Hindlimb muscle (tissue), 1 donor: ENCODE results near the gene TRIM6. TPM values are rescaled to one million over a fixed set of nuclear protein-coding genes. Genes with fewer than 3 reads are reported as not detected.
A peak's percentile ranks its signal among the peaks of the same experiment; 100 is the strongest.
"Not testable (repeated sequence)": the region's sequence is repeated elsewhere in the genome, so short reads cannot be mapped to it uniquely, and the experiment has no call there.

Experiments
- DNase-seq: peaks from one replicate; pipeline ENCODE4 v3.0.0-alpha.2; 2013
- polyA plus RNA-seq: library from polyadenylated mRNA; unstranded; fragments of 120-200 nt; gene quantifications from one replicate; pipeline ENCODE4 v1.2.1, GENCODE V29; 2013; ENCODE audit not compliant: insufficient read length

TRIM6 gene
- polyA plus RNA-seq, 1 donor = 1.1 TPM

GRCh38 chr11:5604896-5605295 lies 8.5 kb downstream of the TRIM6 start:
- no peak for DNase-seq

GRCh38 chr11:5605849-5606248 lies 9.4 kb downstream of the TRIM6 start:
- no peak for DNase-seq

DNA sequence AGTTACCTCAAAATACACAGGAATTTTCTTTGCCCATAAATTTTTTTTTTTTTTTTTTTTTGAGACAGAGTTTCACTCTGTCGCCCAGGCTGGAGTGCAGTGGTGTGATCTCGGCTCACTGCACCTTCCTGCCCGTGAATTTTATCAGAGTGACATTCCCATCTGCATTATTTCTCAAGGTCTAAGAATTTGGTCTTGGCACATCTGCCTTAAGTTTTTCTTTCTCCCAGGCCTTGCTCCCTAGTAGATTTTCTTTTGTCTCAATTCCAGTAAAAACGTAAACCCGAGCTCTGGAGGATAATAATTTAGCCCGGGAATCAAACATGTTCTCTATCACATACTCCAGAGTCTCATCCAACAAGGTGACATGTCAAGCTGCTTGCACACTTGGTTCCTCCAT lies 12.4 kb downstream of the TRIM6 start:
- DNase-seq = no peak

- DNase-seq = no peak
These were observed 14.0 kb downstream of the TRIM6 start for GRCh38 chr11:5610446-5610845.

- DNase-seq = no peak
These were observed 15.2 kb downstream of the TRIM6 start for GRCh38 chr11:5611627-5612026.

- no peak for DNase-seq
These were observed 22.4 kb downstream of the TRIM6 start for GRCh38 chr11:5618807-5619206.

DNA sequence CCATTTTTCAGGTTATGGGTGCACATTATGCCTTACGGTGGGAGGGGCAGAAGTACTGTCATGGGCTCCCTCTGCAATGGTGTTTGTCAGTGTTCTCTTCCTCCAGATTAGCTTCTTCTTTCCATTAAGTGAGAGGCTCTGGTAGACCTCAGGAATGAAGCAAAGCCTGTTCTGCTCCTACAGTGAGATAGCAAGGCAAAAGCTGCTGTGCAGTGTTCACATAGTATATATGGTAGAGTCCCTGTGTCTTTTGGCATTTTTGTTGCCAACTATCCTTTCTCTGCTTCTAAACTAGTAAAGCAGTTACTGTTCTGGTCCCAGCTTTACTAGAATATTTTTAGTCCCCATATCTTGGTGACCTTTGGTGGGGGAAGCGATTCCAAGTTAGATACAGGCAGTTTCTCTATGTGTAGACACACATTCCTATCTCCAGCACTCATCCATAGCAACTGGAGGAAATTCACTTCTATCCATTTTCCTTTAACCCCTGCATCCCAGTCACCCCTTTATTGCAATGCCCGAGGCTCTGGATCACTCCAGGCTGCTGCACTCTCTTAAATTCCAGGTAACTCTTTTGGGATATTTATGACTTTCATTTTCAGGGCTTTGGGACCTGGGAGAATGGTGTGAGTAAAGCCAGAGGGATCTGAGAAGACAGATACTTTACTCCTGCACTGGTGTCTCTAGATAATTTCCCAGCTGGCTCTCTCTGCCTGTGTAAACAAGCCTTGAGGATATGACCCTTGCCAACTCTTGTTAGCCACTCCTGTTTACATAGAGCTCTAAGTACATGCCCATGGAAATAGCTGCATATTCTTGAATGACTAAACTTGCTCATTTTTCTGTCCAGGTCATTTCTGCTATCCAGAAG lies 24.4 kb downstream of the TRIM6 start:
- no peak for DNase-seq

DNA sequence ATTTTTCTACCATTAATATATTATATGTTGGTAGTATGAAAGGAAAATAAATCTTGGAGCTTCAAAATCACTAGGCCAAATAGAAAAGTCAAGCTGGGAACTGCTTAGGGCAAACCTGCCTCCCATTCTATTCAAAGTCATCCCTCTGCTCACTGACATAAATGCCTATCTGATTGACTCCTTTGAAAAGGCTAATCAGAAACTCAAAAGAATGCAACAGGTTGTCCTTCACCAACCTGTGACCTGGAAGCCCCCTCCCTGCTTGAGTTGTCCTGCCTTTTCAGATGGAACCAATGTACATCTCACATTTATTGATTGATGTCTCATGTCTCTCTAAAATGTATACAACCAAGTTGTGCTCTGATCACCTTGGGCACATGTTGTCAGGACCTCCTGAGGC lies 25.1 kb downstream of the TRIM6 start:
- no peak for DNase-seq

GRCh38 chr11:5622802-5623201 lies 26.4 kb downstream of the TRIM6 start:
- DNase-seq = no peak

- peak; percentile 79 for DNase-seq
These were observed 28.2 kb downstream of the TRIM6 start, which contains the start of gene TRIM34 for GRCh38 chr11:5624489-5625279. TRIM34 (plus strand) TSS chr11:5625001; CDS start chr11:5632332, 7,331 bp downstream.

GRCh38 chr11:5625281-5625680 lies 28.8 kb downstream of the TRIM6 start:
- DNase-seq = no peak

DNA sequence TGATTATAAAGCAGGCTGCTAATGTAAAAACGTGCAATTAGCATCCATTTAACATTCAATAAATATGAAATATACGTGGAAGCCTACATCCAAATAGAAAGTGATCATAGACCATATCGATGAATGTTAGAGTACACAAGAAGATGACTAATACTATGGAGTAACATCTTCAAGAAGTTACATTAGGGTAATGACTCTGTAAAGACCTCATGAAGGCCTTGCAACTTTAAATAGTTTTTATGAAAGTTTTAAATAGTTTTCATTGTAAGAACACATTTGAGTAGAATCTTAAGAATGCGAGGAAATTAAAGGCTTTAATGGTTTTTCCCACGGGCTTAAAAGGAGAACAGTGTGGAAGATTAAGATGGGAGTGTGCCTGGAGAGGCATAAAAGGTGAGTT lies 29.8 kb downstream of the TRIM6 start:
- DNase-seq = no peak

DNA sequence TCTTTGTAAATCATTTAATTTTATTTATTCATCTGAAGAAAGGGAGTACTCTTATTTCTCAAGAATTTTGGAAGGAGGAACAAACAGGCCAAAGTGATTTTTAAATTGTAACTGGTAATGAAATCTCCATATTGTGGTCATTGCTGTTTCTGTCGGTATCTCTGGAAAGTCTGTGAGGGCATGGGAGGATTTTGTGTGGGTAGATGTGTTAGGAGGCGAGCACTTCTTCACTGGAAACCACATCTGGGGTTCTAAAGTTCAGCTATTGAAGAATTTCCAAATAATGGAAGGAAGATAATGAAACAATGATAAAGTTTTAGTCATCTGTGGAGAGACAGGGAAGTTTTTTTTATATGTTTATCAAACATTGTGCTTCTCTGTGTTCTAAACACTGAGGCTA lies 35.0 kb downstream of the TRIM6 start:
- DNase-seq = no peak

DNA sequence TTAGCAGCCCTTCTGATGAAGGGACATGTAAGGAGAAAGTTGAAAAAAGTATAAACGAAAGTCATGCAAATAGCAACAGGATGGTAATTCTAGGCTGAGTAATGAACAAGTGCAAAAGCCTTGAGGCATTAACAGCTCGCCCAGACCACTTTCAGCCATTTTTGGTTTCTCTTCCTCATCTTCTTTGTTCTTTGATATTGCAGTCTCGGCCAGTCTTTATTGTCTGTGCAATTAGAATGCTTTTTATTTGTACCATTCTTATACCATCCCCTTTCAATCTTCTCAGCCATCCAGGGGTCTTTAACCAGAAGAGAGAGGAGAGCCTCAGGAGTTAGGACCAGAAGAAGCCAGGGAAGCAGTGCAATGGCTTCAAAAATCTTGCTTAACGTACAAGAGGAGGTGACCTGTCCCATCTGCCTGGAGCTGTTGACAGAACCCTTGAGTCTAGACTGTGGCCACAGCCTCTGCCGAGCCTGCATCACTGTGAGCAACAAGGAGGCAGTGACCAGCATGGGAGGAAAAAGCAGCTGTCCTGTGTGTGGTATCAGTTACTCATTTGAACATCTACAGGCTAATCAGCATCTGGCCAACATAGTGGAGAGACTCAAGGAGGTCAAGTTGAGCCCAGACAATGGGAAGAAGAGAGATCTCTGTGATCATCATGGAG lies 35.7 kb downstream of the TRIM6 start:
- DNase-seq = no peak

DNA sequence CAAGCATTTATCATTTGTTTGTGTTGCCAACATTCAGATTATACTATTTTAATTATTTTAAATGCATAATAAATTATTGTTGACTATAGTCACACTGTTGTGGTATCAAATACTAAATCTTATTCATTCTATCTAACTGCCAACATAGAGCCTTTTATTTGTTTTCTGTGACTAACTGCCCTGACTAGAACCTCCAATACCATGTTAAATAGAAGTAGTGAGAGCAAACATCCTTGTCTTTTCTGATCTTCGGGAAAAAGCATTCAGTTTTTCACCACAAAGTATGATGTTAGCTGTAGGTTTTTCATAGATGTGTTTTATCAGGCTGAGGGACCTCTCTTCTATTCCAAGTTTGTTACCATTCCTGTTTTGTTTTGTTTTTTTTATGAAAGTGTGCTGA lies 43.5 kb downstream of the TRIM6 start:
- no peak for DNase-seq

DNA sequence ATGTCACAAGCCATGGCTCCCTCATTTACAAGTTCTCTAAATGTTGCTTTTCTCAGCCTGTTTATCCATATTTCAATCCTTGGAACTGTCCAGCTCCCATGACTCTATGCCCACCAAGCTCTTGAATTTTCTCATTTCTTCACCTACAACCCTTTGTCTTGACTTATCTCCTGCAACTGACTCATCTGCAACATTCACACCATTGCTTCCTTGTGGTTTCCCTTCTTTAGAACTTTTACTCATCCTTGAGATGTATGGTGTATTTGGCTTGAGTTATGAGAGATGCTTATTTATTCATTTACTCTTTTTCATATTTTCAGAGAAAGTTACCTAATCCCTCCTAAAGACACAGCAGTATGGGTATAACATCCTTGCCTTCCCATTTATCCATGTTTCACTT lies 47.1 kb downstream of the TRIM6 start:
- DNase-seq = no peak

DNA sequence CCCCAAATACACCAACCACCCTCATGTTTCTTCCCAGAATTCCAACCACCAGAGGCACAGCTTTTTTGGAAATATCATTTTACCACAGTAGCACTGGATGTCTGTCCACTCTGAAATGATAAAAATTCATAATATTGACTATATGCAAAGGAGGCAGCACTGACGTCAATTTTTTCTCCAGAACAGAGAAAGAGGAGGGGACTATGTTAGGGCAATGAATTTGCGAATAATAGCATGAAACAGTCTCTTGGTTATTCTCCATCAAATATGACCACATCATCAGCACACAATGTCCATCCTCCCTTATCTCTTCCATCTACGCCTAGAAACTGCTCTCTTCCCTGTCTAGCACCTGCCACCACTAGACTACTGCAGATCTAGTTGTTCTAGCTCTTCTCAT lies 49.7 kb downstream of the TRIM6 start:
- no peak for DNase-seq

GRCh38 chr11:5655474-5655873 lies 59.0 kb downstream of the TRIM6 start:
- no peak for DNase-seq

DNA sequence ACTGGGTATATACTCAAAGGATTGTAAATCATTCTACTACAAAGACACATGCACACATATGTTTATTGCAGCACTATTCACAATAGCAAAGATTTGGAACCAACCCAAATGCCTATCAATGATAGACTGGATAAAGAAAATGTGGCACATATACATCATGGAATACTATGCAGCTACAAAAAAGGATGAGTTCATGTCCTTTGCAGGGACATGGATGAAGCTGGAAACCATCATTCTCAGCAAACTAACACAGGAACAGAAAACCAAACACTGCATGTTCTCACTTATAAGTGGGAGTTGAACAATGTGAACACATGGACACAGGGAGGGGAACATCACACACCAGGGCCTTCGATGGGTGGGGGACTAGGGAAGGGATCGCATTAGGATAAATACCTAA lies 60.5 kb downstream of the TRIM6 start:
- DNase-seq = not testable (repeated sequence)

GRCh38 chr11:5658318-5658717 lies 61.9 kb downstream of the TRIM6 start:
- DNase-seq = no peak
